HCT116 (cell line): ENCODE measurements around the gene IL6ST. TPM values are rescaled to one million over a fixed set of nuclear protein-coding genes. Genes with fewer than 3 reads are reported as not detected.
"Not testable (repeated sequence)": the region's sequence is repeated elsewhere in the genome, so short reads cannot be mapped to it uniquely, and the experiment has no call there.

Source experiments
- ATAC-seq: fragments of 200-7000 bp; cut with Tn5 transposase; 2 replicates; pipeline ENCODE4 v1.9.1; 2020; ENCODE audit warnings: mild to moderate bottlenecking, moderate library complexity
- BruUV-seq: library from RNA; stranded (reverse); fragments of 400-500 nt; replicated peaks from 2 replicates; lab custom pipeline; 2021; lab: Mats Ljungman, UMichigan
- CTCF ChIA-PET: fragments of 300-600 bp; sonication (Branson Sonifier 250); formaldehyde crosslinking; loops from one replicate; lab custom pipeline; 2021; ENCODE audit warnings: antibody characterized with exemption; lab: Charles Lee
- POLR2A ChIA-PET: fragments of 300-600, 350-600 bp; sonication (Branson Sonifier 250); formaldehyde crosslinking; loops from one replicate; lab custom pipeline; 2021; ENCODE audit warnings: antibody characterized with exemption; lab: Charles Lee
- RAD21 ChIA-PET, 2 experiments: fragments of 300-600 bp; sonication (Branson Sonifier 250); formaldehyde crosslinking; loops; one replicate each; lab custom pipeline; 2023; ENCODE audit warnings: low total read pairs in 2 of 2; ENCODE audit not compliant: uncharacterized antibody in 2 of 2, unreplicated experiment in 2 of 2, low non-redundant PET in 1 of 2; lab: Charles Lee
- DNase-seq: peaks from one replicate; pipeline ENCODE4 v3.0.0-alpha.2; 2010; ENCODE audit warnings: low read depth, low spot score
- H2AFZ ChIP-seq: fragments of 200-600 bp; shearing (Covaris generic), sonication (generic); 2 replicates; pipeline ENCODE4 v1.6.1; 2017; ENCODE audit warnings: low read depth, mixed run types, mixed read lengths, antibody characterized with exemption, low read length; ENCODE audit not compliant: poor library complexity, severe bottlenecking
- H3K27ac ChIP-seq: 2 replicates; pipeline ENCODE4 v1.5.1; 2012; ENCODE audit warnings: low read depth, low read length
- H3K27me3 ChIP-seq: fragments of 200-600 bp; sonication (generic); 2 replicates; pipeline ENCODE4 v1.6.1; 2016; ENCODE audit warnings: mixed run types, low read length, mixed read lengths; ENCODE audit not compliant: insufficient read depth
- H3K36me3 ChIP-seq, 2 experiments: fragments of 200-500 bp in 1 of 2; fragments of 200-600 bp in 1 of 2; sonication (Bioruptor generic) in 1 of 2; sonication (generic) in 1 of 2; 2 replicates each; pipeline versions ENCODE4 v1.5.1 to v1.6.1; 2014 to 2016; ENCODE audit warnings: low read length in 2 of 2, inconsistent platforms in 1 of 2, mixed read lengths in 1 of 2, mixed run types in 1 of 2; ENCODE audit not compliant: insufficient read depth in 2 of 2, control insufficient read depth in 1 of 2
- H3K4me1 ChIP-seq, 2 experiments: fragments of 200-600 bp in 1 of 2; sonication (generic) in 1 of 2; 2 replicates each; pipeline versions ENCODE4 v1.5.1 to v1.6.1; 2012 to 2017; ENCODE audit warnings: low read length in 2 of 2, inconsistent platforms in 1 of 2, mild to moderate bottlenecking in 1 of 2, mixed read lengths in 1 of 2, mixed run types in 1 of 2, moderate library complexity in 1 of 2; ENCODE audit not compliant: insufficient read depth in 2 of 2, control insufficient read depth in 1 of 2
- H3K4me2 ChIP-seq: fragments of 200-600 bp; sonication (generic); 2 replicates; pipeline ENCODE4 v1.6.1; 2017; ENCODE audit warnings: mixed run types, low read length, mixed read lengths
- H3K4me3 ChIP-seq, 2 experiments: fragments of 200-600 bp in 1 of 2; sonication (generic) in 1 of 2; replicated peaks in 1 of 2; 2 replicates each; pipeline ENCODE4 v1.5.1; 2011 to 2016; ENCODE audit warnings: low read length in 2 of 2, control low read depth in 1 of 2, low read depth in 1 of 2, mild to moderate bottlenecking in 1 of 2, mixed read lengths in 1 of 2, mixed run types in 1 of 2
- H3K79me2 ChIP-seq: fragments of 200-600 bp; sonication (generic); 2 replicates; pipeline ENCODE4 v1.6.1; 2017; ENCODE audit warnings: mild to moderate bottlenecking, mixed run types, low read length, moderate library complexity, mixed read lengths; ENCODE audit not compliant: insufficient read depth
- H3K9ac ChIP-seq: fragments of 200-600 bp; sonication (generic); 2 replicates; pipeline ENCODE4 v1.6.1; 2016; ENCODE audit warnings: low read length, mixed read lengths
- H3K9me2 ChIP-seq: fragments of 200-600 bp; sonication (generic), shearing (Covaris generic); 2 replicates; pipeline ENCODE4 v1.6.1; 2017; ENCODE audit warnings: mixed run types, mild to moderate bottlenecking, moderate library complexity; ENCODE audit not compliant: insufficient read depth
- H3K9me3 ChIP-seq, 2 experiments: fragments of 200-500 bp in 1 of 2; fragments of 200-600 bp in 1 of 2; sonication (Bioruptor generic) in 1 of 2; sonication (generic) in 1 of 2; 2 replicates each; pipeline ENCODE4 v1.6.1; 2014 to 2017; ENCODE audit warnings: low read length in 2 of 2, mixed read lengths in 2 of 2, inconsistent platforms in 1 of 2, low read depth in 1 of 2, mild to moderate bottlenecking in 1 of 2, mixed run types in 1 of 2, moderate library complexity in 1 of 2; ENCODE audit not compliant: control insufficient read depth in 1 of 2, insufficient read depth in 1 of 2
- H4K20me1 ChIP-seq: fragments of 200-600 bp; sonication (generic), shearing (Covaris generic); 2 replicates; pipeline ENCODE4 v1.6.1; 2017; ENCODE audit warnings: mixed run types, mild to moderate bottlenecking, moderate library complexity; ENCODE audit not compliant: insufficient read depth
- EZH2phosphoT487 ChIP-seq: fragments of 200-600 bp; IDR thresholded peaks from 2 replicates; pipeline ENCODE4 v1.6.1; 2018; ENCODE audit warnings: antibody characterized with exemption, borderline replicate concordance
- JUND ChIP-seq: IDR thresholded peaks from 2 replicates; pipeline ENCODE4 v1.6.1; 2012
- POLR2AphosphoS5 ChIP-seq: IDR thresholded peaks from 2 replicates; pipeline ENCODE4 v1.6.1; 2011; ENCODE audit warnings: mild to moderate bottlenecking, low read depth, low read length, moderate library complexity
- SIN3A ChIP-seq: IDR thresholded peaks from 2 replicates; pipeline ENCODE4 v1.6.1; 2012; ENCODE audit warnings: low read depth
- SRF ChIP-seq: IDR thresholded peaks from 2 replicates; pipeline ENCODE4 v1.6.1; 2012; ENCODE audit warnings: low read depth
- YY1 ChIP-seq: IDR thresholded peaks from 2 replicates; pipeline ENCODE4 v1.6.1; 2011; ENCODE audit warnings: low read length, low read depth, moderate library complexity, mild to moderate bottlenecking; ENCODE audit not compliant: insufficient replicate concordance; ENCODE audit errors: extremely low read depth
- ZFX ChIP-seq: fragments of 450-650 bp; IDR thresholded peaks from 2 replicates; pipeline ENCODE4 v1.6.1; 2017
- intact Hi-C: fragments of 100-400 bp; cut with micrococcal nuclease; formaldehyde crosslinking; loops from 2 replicates; pipeline ENCODE4 v1.10.0; 2022
- total RNA-seq: library from RNA; stranded (reverse); gene quantifications from one replicate; pipeline ENCODE4 v1.2.1, GENCODE V29; 2021; ENCODE audit not compliant: unreplicated experiment
- TF ChIP-seq, protein P1 (sequence below): IDR thresholded peaks from 2 replicates; pipeline ENCODE4 v1.6.1; 2012
- TF ChIP-seq, protein P2 (sequence below), 3 experiments: fragments of 200-600 bp in 1 of 3; sonication (generic) in 1 of 3; IDR thresholded peaks in 2 of 3; conservative IDR thresholded peaks in 1 of 3; 2 replicates each; pipeline ENCODE4 v1.5.1; 2012 to 2017; ENCODE audit warnings: low read depth in 2 of 3, low read length in 2 of 3, antibody characterized with exemption in 1 of 3, borderline replicate concordance in 1 of 3, control low read depth in 1 of 3, mild to moderate bottlenecking in 1 of 3, mixed read lengths in 1 of 3, mixed run types in 1 of 3, moderate library complexity in 1 of 3; ENCODE audit not compliant: insufficient read depth in 1 of 3
- TF ChIP-seq, protein P3 (sequence below): IDR thresholded peaks from 2 replicates; pipeline ENCODE4 v1.6.1; 2012

The IL6ST gene
- total RNA-seq, 1 experiment from 2014 or later = 26.5 TPM

DNA sequence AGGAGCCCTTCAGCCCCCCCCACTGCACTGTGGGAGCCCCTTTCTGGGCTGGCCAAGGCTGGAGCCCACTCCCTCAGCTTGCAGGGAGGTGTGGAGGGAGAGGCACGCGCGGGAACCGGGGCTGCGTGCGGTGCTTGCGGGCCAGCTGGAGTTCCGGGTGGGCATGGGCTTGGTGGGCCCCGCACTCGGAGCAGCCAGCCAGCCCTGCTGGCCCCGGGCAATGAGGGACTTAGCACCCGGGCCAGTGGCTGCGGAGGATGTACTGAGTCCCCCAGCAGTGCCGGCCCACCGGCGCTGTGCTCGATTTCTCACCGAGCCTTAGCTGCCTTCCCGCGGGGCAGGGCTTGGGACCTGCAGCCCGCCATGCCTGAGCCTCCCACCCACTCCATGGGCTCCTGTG lies 40.6 kb upstream of the IL6ST start:
- H3K9me2 ChIP-seq, H3K36me3 ChIP-seq, ATAC-seq, DNase-seq, H3K4me3 ChIP-seq, H3K79me2 ChIP-seq, H2AFZ ChIP-seq, POLR2A ChIA-PET, RAD21 ChIA-PET, H3K9ac ChIP-seq, H3K4me1 ChIP-seq, H3K9me3 ChIP-seq, BruUV-seq, CTCF ChIA-PET, H3K27me3 ChIP-seq, H4K20me1 ChIP-seq, H3K4me2 ChIP-seq, H3K27ac ChIP-seq, intact Hi-C loops: not testable (repeated sequence)

DNA sequence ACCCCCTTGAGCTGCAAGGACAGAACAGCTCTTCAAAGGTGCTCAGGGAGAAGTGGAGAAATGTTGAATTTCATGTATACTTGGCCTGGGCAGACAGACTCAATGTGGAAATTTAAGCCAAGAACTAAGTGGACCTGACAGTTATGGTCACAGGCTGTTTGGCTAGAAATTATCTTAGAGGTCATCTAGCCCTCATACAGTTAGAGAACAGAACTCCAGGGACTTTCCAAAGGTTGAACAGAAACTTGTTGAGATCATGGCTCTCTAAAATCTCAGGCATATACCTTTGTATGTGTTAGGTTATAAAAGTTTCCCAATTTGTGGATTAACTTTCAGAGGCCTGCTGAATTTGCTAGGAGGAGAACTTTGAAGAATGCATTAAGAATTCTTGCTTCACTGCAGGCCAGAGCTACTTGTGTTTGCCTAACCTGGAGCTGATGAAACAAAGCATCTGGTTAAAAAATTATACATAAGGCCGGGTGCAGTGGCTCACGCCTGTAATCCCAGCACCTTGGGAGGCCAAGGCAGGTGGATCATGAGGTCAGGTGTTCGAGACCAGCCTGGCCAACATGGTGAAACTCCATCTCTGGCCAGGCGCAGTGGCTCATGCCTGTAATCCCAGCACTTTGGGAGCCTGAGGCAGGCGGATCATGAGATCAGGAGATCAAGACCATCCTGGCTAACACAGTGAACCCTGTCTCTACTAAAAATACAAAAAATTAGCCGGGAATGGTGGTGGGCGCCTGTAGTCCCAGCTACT lies 35.3 kb upstream of the IL6ST start:
- H3K9me3 ChIP-seq, POLR2A ChIA-PET, H3K4me3 ChIP-seq, H4K20me1 ChIP-seq, RAD21 ChIA-PET, DNase-seq, H3K79me2 ChIP-seq, BruUV-seq, intact Hi-C loops, H3K9me2 ChIP-seq, H3K9ac ChIP-seq, H3K27ac ChIP-seq, H3K4me2 ChIP-seq, H3K4me1 ChIP-seq, CTCF ChIA-PET, H3K36me3 ChIP-seq, H2AFZ ChIP-seq, H3K27me3 ChIP-seq, ATAC-seq: not testable (repeated sequence)

DNA sequence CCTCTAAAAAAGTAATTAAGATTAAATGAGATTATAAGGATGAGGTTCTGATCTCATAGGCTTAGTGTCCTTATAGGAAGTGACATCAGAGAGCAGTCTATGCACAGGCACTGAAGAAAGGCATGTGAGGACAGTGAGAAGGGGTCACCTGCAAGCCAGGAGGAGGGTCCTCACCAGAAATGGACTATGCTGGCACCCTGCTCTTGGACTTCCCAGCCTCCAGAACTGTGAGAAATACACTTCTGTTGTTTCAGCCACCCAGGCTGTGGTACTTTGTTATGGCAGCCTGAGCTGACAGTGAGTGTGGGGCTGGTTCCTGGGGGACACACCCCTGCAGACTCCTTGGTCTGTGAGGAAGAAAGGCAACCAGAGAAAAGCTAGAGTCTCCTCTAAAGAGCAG lies 34.7 kb upstream of the IL6ST start:
- Histone ChIP-seq H3K27ac (no peak overlapping the region), H4K20me1 (no peaks in the 10 kb centered on the region), H3K9me3 (no peaks in the 10 kb centered on the region), H3K4me2 (no peak overlapping the region), H2AFZ (no peak overlapping the region), H3K27me3 (no peaks in the 10 kb centered on the region), H3K79me2 (no peaks in the 10 kb centered on the region), H3K4me1 (no peaks in the 10 kb centered on the region), H3K9ac (no peak overlapping the region), H3K36me3 (no peaks in the 10 kb centered on the region), H3K9me2 (no peaks in the 10 kb centered on the region), H3K4me3 (no peak overlapping the region)
- BruUV-seq = no TSS peak
- ChIA-PET POLR2A (no interaction called here), RAD21 (no interaction called here), CTCF (no interaction called here)
- TF ChIP-seq, protein P1, sequence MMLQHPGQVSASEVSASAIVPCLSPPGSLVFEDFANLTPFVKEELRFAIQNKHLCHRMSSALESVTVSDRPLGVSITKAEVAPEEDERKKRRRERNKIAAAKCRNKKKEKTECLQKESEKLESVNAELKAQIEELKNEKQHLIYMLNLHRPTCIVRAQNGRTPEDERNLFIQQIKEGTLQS = no peak
- no peak for TF ChIP-seq SIN3A
- no peak for TF ChIP-seq JUND
- no peak for TF ChIP-seq YY1
- no peak for TF ChIP-seq EZH2phosphoT487
- no peak for TF ChIP-seq SRF
- no peak for TF ChIP-seq ZFX
- TF ChIP-seq, protein P2, sequence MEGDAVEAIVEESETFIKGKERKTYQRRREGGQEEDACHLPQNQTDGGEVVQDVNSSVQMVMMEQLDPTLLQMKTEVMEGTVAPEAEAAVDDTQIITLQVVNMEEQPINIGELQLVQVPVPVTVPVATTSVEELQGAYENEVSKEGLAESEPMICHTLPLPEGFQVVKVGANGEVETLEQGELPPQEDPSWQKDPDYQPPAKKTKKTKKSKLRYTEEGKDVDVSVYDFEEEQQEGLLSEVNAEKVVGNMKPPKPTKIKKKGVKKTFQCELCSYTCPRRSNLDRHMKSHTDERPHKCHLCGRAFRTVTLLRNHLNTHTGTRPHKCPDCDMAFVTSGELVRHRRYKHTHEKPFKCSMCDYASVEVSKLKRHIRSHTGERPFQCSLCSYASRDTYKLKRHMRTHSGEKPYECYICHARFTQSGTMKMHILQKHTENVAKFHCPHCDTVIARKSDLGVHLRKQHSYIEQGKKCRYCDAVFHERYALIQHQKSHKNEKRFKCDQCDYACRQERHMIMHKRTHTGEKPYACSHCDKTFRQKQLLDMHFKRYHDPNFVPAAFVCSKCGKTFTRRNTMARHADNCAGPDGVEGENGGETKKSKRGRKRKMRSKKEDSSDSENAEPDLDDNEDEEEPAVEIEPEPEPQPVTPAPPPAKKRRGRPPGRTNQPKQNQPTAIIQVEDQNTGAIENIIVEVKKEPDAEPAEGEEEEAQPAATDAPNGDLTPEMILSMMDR (IDR thresholded peaks at IDR 0.05 in 2 of 3, conservative IDR thresholded peaks at IDR 0.05 in 1 of 3; ENCODE audit: borderline replicate concordance in 1 of 3, insufficient read depth in 1 of 3, low read depth in 2 of 3, low read length in 2 of 3) = no peak
- TF ChIP-seq POLR2AphosphoS5 = no peak
- TF ChIP-seq, protein P3, sequence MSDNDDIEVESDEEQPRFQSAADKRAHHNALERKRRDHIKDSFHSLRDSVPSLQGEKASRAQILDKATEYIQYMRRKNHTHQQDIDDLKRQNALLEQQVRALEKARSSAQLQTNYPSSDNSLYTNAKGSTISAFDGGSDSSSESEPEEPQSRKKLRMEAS = no peak
- intact Hi-C loops = no loop called here
- DNase-seq (no peak), ATAC-seq (no peak)
